Activated CD4-positive, alpha-beta memory T cell treated with anti-CD3 and anti-CD28 coated beads, Interleukin-2, amount 10 ng/mL, durations not matched to agents 7 days and 5 days (primary cell): Measurements from ENCODE around the gene PDE4B. TPM values are rescaled to one million over a fixed set of nuclear protein-coding genes. Genes with fewer than 3 reads are reported as not detected.

Source experiments
- CTCF ChIA-PET: fragments of 350-600 bp; sonication (Branson Sonifier 250); formaldehyde crosslinking; loops from one replicate; lab custom pipeline; 2021; ENCODE audit warnings: antibody characterized with exemption, inconsistent platforms; lab: Charles Lee
- POLR2A ChIA-PET: fragments of 350-600 bp; sonication (Branson Sonifier 250); formaldehyde crosslinking; loops from one replicate; lab custom pipeline; 2021; ENCODE audit warnings: antibody characterized with exemption; lab: Charles Lee
- DNase-seq: peaks from one replicate; pipeline ENCODE4 v3.0.0-alpha.2; 2020
- H3K27ac Mint-ChIP-seq: one replicate; pipeline ENCODE4 v1.8.0; 2021; ENCODE audit warnings: mild to moderate bottlenecking, mixed read lengths
- H3K27me3 Mint-ChIP-seq: one replicate; pipeline ENCODE4 v1.8.0; 2021; ENCODE audit warnings: mixed read lengths
- H3K36me3 Mint-ChIP-seq: one replicate; pipeline ENCODE4 v1.8.0; 2021; ENCODE audit warnings: low read depth, mixed read lengths
- H3K4me1 Mint-ChIP-seq: one replicate; pipeline ENCODE4 v1.8.0; 2021; ENCODE audit warnings: mixed read lengths
- H3K4me3 Mint-ChIP-seq: one replicate; pipeline ENCODE4 v1.8.0; 2021; ENCODE audit warnings: mild to moderate bottlenecking, mixed read lengths
- H3K9me3 Mint-ChIP-seq: one replicate; pipeline ENCODE4 v1.8.0; 2021; ENCODE audit warnings: mixed read lengths
- total RNA-seq, 2 experiments: library from RNA; stranded (reverse); gene quantifications; one replicate each; pipeline ENCODE4 v1.2.3, GENCODE V29; 2021

The PDE4B gene
- total RNA-seq, 2 experiments from 2014 or later = 46.8 to 48.0 TPM

DNA sequence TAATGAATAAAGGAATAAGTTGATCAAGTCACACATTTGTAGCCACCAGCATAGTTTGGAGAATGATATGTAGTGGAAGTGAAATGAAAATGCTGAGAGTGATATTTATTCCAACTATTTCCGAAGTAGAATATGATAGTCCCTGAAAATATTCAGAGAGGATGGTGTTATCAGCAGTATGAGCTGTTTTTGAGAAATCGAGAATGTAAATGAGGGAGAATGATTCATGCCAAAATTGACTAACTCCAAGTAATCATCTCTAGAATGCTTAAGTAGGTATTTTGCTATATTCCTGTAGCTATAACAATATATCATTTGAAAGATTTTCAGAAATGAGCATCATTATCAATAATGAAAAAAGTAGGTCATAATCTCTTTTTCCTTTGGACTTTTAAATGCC, 178.9 kb downstream of the PDE4B start:
- H3K27me3 Mint-ChIP-seq = peaks cover 9% of the 10 kb centered on the region
- no peaks in the 10 kb centered on the region for H3K4me1 Mint-ChIP-seq
- H3K27ac Mint-ChIP-seq = no peak overlapping the region
- ChIA-PET CTCF (no interaction called here), POLR2A (no interaction called here)
- H3K9me3 Mint-ChIP-seq = peaks cover 16% of the 10 kb centered on the region
- no peak for DNase-seq
- H3K4me3 Mint-ChIP-seq = no peak overlapping the region
- H3K36me3 Mint-ChIP-seq = peaks cover 6% of the 10 kb centered on the region

DNA sequence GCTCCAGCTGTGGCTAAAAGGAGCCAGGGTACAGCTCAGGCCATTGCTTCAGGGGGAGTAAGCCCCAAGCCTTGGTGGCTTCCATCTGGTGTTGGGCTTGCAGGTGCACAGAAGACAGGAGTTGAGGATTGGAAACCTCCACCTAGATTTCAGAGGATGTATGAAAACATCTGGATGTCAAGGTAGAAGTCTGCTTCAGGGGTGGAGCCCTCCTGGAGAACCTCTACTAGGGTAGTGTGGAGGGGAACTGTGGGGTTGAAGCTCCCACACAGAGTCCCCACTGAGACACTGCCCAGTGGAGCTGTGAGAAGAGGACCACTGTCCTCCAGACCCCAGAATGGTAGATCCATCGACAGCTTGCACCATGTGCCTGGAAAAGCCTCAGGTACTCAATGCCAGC, 183.0 kb downstream of the PDE4B start:
- DNase-seq = no peak
- no peak overlapping the region for H3K4me3 Mint-ChIP-seq
- H3K4me1 Mint-ChIP-seq = no peaks in the 10 kb centered on the region
- peaks cover 8% of the 10 kb centered on the region for H3K36me3 Mint-ChIP-seq
- peaks cover 10% of the 10 kb centered on the region for H3K27me3 Mint-ChIP-seq
- CTCF ChIA-PET = no interaction called here
- POLR2A ChIA-PET = no interaction called here
- peaks cover 20% of the 10 kb centered on the region for H3K9me3 Mint-ChIP-seq
- H3K27ac Mint-ChIP-seq = no peak overlapping the region

DNA sequence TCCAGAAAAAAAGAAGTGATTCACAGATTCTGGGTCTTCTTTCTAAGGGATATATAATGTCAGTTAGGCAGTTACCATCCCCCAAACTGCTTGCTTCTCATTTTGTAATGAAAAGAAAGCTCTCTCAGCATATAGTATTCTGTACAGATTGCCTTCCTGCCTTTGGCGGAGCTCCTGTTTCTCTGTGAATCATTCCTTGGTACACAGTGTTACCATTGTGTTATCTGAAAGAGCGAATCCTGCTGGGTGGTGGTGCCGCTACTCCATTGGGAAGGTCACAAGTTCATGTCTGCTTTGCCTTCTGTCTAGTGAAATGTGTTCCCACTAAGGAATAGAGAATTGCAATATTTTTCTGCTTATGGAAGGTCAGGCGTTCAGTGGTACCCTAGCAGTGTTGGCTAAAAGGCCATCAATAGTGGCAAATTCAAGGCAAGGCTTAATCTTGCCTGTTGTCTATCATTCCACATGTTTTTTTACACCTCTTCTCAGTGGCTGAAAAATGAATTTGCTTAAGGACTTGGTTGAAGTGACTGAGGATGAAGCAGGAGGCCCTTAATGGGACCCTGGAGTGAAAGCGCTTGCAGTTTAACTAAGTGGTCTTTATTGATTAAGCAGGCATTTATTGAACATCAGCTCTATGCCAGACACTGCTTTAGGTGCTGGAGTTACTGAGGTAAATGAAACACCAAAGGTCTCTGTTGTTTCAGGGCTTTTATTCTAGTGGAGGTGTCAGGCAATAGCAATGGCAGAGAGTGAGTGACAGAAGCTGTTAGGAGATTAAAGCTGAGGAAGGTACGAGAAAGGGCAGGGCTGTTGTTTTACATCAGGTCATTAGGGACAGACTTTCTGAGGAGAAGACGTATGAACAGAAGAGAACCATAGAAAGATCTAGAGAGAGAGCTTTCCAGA, 186.7 kb downstream of the PDE4B start:
- Mint-ChIP-seq H3K36me3 (peaks cover 8% of the 10 kb centered on the region), H3K4me3 (no peak overlapping the region), H3K4me1 (no peaks in the 10 kb centered on the region), H3K27me3 (peaks cover 7% of the 10 kb centered on the region), H3K9me3 (peaks cover 20% of the 10 kb centered on the region), H3K27ac (no peak overlapping the region)
- CTCF ChIA-PET = interaction anchor here (1.1 kb wide), 1 partner anchor 18 kb away, joined by 3 read pairs; no protein-coding TSS in a partner anchor
- no peak for DNase-seq
- POLR2A ChIA-PET = no interaction called here

DNA sequence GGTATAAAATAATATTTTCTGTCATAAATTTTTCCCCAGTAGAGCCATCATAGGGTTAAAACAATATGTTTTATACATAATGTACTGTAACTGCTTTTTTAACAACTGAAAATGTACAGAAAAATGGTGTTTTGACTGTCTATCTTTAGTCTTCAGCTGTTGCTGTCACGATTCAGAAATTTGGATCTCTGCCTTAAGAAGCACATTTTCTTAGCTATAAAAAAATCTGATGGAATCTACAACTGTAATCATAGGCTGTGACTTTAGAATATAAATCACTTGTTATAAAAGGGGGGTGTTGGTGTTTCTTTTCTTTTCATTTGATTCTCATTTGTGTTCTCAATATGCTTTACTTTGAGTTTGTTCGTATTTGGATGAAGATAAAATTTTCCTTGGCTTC, 187.5 kb downstream of the PDE4B start:
- H3K9me3 Mint-ChIP-seq = peaks cover 12% of the 10 kb centered on the region
- ChIA-PET CTCF (interaction anchor here (1.1 kb wide), 1 partner anchor 18 kb away, joined by 3 read pairs; no protein-coding TSS in a partner anchor), POLR2A (no interaction called here)
- DNase-seq = no peak
- peaks cover 4% of the 10 kb centered on the region for H3K36me3 Mint-ChIP-seq
- H3K4me3 Mint-ChIP-seq = no peak overlapping the region
- H3K4me1 Mint-ChIP-seq = no peaks in the 10 kb centered on the region
- H3K27me3 Mint-ChIP-seq = peaks cover 7% of the 10 kb centered on the region
- no peak overlapping the region for H3K27ac Mint-ChIP-seq

DNA sequence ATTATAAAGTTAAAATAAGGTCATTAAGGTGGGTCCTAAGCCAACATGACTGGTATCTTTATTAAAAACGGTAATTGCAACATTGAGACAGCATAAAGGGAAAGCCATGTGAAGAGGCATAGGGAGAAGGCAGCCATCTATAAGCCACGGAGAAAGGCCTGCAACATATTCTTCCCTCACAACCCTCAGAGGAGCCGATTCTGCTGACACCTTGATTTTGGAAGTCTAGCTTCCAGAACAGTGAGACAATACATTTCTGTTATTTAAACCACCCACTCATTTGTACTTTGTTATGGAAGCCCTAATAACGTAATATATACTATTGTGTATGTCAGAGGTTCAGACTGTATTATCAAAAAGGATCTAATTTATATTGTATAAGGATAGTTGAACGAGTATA, 190.8 kb downstream of the PDE4B start:
- H3K36me3 Mint-ChIP-seq = no peaks in the 10 kb centered on the region
- peaks cover 11% of the 10 kb centered on the region for H3K27me3 Mint-ChIP-seq
- POLR2A ChIA-PET = no interaction called here
- H3K9me3 Mint-ChIP-seq = no peaks in the 10 kb centered on the region
- no peak for DNase-seq
- CTCF ChIA-PET = no interaction called here
- no peak overlapping the region for H3K27ac Mint-ChIP-seq
- H3K4me3 Mint-ChIP-seq = no peak overlapping the region
- no peaks in the 10 kb centered on the region for H3K4me1 Mint-ChIP-seq

DNA sequence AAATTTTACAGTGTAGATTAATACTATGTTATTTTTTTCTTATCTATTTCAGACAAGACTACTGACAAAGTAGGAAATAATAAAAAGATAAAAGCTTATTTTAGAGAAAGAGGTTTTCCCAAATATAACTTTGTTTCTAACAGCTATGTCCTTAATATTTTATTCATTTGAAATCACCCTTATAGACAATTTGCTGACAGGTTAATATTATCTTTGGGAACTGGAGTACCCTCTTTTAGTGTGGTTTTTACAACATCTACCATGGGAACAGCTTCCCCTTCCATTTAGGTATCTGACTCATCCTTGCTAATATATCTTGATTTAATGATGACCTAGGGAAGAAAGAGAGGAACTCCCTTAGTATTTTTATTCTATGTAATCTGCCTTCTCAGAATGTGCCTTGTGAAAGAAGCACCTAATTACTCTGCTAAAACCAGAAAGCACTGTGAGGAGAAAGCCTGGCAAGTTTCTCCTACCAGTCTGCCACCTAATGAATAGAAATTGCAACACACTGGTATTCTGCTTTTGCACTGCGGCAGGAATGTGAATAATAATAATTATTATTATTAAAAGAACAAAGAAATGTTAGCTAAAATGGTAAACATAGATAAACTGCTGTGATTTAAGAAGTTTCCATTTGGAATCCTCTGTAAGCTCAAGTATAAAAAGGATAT, 192.8 kb downstream of the PDE4B start:
- DNase-seq = no peak
- ChIA-PET POLR2A (no interaction called here), CTCF (interaction anchor here (1.2 to 1.8 kb wide), 2 partner anchors 257 to 460 kb away, joined by 3 to 6 read pairs; no protein-coding TSS in a partner anchor)
- Mint-ChIP-seq H3K9me3 (no peaks in the 10 kb centered on the region), H3K36me3 (no peaks in the 10 kb centered on the region), H3K4me1 (no peaks in the 10 kb centered on the region), H3K27me3 (peaks cover 7% of the 10 kb centered on the region), H3K4me3 (no peak overlapping the region), H3K27ac (no peak overlapping the region)

DNA sequence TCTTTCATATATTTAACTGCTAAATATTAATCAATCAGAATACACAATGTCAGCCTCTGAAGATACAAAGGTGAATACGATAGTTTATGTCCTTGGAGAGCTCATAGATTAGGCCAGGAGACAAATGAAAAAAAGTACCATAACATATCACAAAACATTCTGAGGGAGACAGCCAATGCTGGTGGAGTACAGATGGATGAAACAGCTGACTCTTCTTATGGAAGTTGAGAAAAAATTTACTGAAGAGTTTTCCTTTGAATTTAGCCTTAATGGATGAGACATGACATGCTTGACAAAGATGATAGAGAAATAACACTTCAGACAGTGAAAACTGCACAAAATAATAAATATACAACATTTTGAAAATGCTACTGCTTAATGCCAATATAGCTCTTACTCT, 193.5 kb downstream of the PDE4B start:
- CTCF ChIA-PET = interaction anchor here (1.2 to 1.8 kb wide), 2 partner anchors 257 to 459 kb away, joined by 3 to 6 read pairs; no protein-coding TSS in a partner anchor
- Mint-ChIP-seq H3K9me3 (no peaks in the 10 kb centered on the region), H3K36me3 (no peaks in the 10 kb centered on the region), H3K27ac (no peak overlapping the region), H3K27me3 (peaks cover 7% of the 10 kb centered on the region), H3K4me1 (no peaks in the 10 kb centered on the region), H3K4me3 (no peak overlapping the region)
- DNase-seq = no peak
- POLR2A ChIA-PET = no interaction called here

DNA sequence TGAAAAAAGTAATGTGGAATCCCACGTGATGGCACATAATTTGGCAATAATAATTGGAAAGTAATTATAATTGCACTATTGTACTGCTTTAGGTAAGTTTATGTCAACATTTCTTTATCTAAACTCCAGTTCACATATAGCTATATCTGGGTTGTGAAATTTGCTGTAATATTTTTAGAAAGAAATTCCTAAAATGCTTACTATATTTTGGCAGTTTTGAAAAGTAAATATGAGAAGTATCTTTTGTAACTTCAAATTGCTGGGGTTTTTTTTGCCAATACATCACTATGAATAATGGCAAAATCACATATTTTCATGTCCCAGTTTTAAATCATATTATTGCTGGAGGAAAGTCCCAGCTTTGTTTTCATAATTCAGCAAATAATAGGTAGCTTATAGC, 197.5 kb downstream of the PDE4B start:
- ChIA-PET CTCF (no interaction called here), POLR2A (no interaction called here)
- Mint-ChIP-seq H3K27me3 (peaks cover 14% of the 10 kb centered on the region), H3K4me3 (no peak overlapping the region), H3K27ac (no peak overlapping the region), H3K9me3 (no peaks in the 10 kb centered on the region), H3K4me1 (no peaks in the 10 kb centered on the region), H3K36me3 (no peaks in the 10 kb centered on the region)
- DNase-seq = no peak

DNA sequence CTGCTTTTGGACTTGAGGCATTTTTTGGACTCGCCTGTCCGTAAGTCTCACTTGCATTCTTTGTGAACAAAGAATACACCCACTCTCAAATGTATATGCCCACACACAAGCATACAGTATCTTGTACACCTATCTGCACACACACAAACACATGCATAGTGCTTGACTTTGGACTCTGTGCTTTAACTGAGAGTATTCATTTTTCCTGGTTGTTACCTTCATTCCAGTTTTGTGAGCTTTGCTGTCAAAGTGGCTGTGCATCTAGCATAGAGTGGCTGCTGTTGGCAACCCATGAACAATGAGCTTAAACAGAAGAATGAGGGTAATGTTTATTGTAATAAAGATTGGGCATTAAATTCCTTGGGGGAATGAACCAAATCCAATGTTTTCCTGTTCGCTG, 199.0 kb downstream of the PDE4B start:
- peaks cover 17% of the 10 kb centered on the region for H3K27me3 Mint-ChIP-seq
- no peak for DNase-seq
- H3K4me3 Mint-ChIP-seq = no peak overlapping the region
- POLR2A ChIA-PET = no interaction called here
- CTCF ChIA-PET = interaction anchor here (2.2 kb wide), 1 partner anchor 251 kb away, joined by 9 read pairs; no protein-coding TSS in a partner anchor
- no peak overlapping the region for H3K27ac Mint-ChIP-seq
- no peaks in the 10 kb centered on the region for H3K36me3 Mint-ChIP-seq
- H3K9me3 Mint-ChIP-seq = no peaks in the 10 kb centered on the region
- no peaks in the 10 kb centered on the region for H3K4me1 Mint-ChIP-seq

DNA sequence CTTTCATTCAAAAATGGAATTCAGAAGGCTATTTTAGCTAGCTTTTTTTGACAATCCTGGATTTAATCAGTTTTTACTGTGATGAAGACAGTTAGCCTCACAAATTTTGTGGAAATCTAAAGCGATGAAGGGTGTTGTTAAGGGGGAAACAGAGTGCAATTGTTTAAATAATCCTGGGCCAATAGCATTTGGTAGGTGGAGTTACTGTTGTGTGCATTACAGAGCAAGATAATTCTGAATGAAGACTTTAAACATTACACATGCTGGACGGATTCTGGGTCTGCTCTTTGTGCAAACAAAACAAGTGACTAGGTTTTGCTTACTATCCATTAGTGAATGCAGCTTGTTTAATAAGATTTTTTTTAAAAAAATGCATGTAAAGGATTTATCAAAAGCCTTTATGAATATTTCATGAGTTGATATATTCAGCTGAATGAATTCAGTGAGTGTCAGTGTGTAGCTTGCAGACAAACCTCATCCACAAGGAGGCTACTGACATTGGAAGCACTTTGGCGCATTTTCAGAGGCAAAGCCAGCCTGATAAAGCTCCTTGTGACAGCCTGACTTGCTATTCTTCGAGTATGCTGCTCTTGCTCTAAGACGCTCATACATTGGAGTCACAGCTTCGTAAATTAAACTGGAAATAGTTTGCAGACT, 199.6 kb downstream of the PDE4B start:
- Mint-ChIP-seq H3K9me3 (no peaks in the 10 kb centered on the region), H3K27me3 (peaks cover 18% of the 10 kb centered on the region), H3K4me1 (no peaks in the 10 kb centered on the region), H3K27ac (no peak overlapping the region), H3K4me3 (no peak overlapping the region), H3K36me3 (no peaks in the 10 kb centered on the region)
- ChIA-PET CTCF (interaction anchor here (1.3 to 2.2 kb wide), 2 partner anchors 250 to 454 kb away, joined by 3 to 9 read pairs; no protein-coding TSS in a partner anchor), POLR2A (no interaction called here)
- no peak for DNase-seq

DNA sequence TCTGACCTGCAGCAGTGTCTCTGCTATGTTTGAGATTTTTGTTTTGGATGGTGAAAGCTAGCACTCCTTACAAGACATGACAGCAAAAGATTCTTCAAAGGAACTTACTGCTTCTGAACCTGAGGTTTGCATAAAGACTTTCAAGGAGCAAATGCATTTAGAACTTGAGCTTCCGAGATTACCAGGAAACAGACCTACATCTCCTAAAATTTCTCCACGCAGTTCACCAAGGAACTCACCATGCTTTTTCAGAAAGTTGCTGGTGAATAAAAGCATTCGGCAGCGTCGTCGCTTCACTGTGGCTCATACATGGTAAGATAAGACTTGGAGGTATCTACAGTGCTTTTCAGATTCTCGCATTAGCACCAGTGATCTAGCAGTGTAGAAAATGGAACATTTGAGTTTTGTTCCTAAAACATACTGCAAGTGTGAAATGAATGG, 200.2 kb downstream of the PDE4B start:
- H3K4me3 Mint-ChIP-seq = no peak overlapping the region
- no peak overlapping the region for H3K27ac Mint-ChIP-seq
- DNase-seq = no peak
- no peaks in the 10 kb centered on the region for H3K9me3 Mint-ChIP-seq
- POLR2A ChIA-PET = no interaction called here
- CTCF ChIA-PET = interaction anchor here (1.3 to 2.2 kb wide), 2 partner anchors 250 to 453 kb away, joined by 3 to 9 read pairs; no protein-coding TSS in a partner anchor
- H3K27me3 Mint-ChIP-seq = peaks cover 23% of the 10 kb centered on the region
- no peaks in the 10 kb centered on the region for H3K36me3 Mint-ChIP-seq
- no peaks in the 10 kb centered on the region for H3K4me1 Mint-ChIP-seq

DNA sequence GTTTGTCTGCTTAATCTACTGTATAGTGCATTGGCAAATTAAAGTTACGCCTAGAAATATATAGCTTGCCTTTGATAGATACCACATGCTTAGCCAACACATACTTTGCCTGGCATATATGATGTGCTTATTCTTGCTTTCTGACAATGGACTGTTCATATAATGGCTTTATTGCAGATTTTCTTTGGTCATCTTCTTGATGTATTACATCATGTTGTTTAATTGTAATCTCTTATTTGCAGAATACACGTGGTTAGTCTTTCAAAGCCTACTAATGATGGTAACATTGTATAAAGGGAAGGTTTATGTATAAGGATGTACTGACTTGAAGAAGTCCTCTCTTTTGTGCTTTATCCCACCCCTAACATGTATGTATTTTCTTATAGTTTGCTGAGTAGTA, 201.5 kb downstream of the PDE4B start:
- Mint-ChIP-seq H3K4me1 (no peaks in the 10 kb centered on the region), H3K27me3 (peaks cover 28% of the 10 kb centered on the region), H3K27ac (no peak overlapping the region), H3K9me3 (no peaks in the 10 kb centered on the region), H3K4me3 (no peak overlapping the region), H3K36me3 (no peaks in the 10 kb centered on the region)
- DNase-seq = no peak
- CTCF ChIA-PET = interaction anchor here (2.2 kb wide), 1 partner anchor 248 kb away, joined by 9 read pairs; no protein-coding TSS in a partner anchor
- POLR2A ChIA-PET = no interaction called here

DNA sequence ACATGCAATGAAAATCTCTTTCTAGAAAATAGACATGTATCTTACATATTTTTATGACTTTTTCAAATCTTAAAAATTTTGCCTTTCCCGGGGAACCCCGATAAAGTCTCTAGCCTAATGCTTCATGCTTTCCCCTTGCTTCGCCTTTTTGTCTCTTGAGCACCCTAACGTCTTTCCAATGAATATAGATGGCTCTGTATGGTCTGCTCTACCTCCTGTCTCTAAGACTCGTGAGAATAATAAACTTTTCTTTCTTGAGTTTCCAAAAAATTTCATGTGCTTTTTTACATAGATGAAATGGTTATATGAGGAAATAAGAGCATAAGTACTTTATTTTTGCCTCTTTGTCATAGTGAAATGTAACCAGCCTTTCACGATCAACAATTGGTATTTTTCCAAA, 202.6 kb downstream of the PDE4B start:
- H3K4me3 Mint-ChIP-seq = no peak overlapping the region
- H3K36me3 Mint-ChIP-seq = no peaks in the 10 kb centered on the region
- H3K4me1 Mint-ChIP-seq = no peaks in the 10 kb centered on the region
- H3K27ac Mint-ChIP-seq = no peak overlapping the region
- no peak for DNase-seq
- H3K9me3 Mint-ChIP-seq = no peaks in the 10 kb centered on the region
- H3K27me3 Mint-ChIP-seq = peaks cover 28% of the 10 kb centered on the region
- ChIA-PET POLR2A (no interaction called here), CTCF (no interaction called here)
